Mononuclear cell (primary cell): ENCODE data around the gene FDXACB1. TPM values are rescaled to one million over a fixed set of nuclear protein-coding genes. Genes with fewer than 3 reads are reported as not detected.

ENCODE experiments used
- H3K27me3 ChIP-seq: 2 replicates; pipeline ENCODE4 v1.6.0; 2011; ENCODE audit warnings: low read length, control low read depth; ENCODE audit not compliant: insufficient read depth
- H3K4me1 ChIP-seq: 2 replicates; pipeline ENCODE4 v1.5.1; 2011; ENCODE audit warnings: mild to moderate bottlenecking, low read length, control low read depth; ENCODE audit not compliant: insufficient read depth
- H3K4me3 ChIP-seq: 2 replicates; pipeline ENCODE4 v1.5.1; 2011; ENCODE audit warnings: mild to moderate bottlenecking, low read length, moderate library complexity
- H3K9me3 ChIP-seq: 2 replicates; pipeline ENCODE4 v1.5.1; 2011; ENCODE audit warnings: low read depth, mild to moderate bottlenecking, control low read depth, low read length
- total RNA-seq: library from RNA; depleted of rRNA; stranded (reverse); fragments of >200 nt; gene quantifications from one replicate; pipeline ENCODE4 v1.2.3, GENCODE V29; 2012

Gene FDXACB1
- total RNA-seq, 1 donor = 2.0 TPM

DNA sequence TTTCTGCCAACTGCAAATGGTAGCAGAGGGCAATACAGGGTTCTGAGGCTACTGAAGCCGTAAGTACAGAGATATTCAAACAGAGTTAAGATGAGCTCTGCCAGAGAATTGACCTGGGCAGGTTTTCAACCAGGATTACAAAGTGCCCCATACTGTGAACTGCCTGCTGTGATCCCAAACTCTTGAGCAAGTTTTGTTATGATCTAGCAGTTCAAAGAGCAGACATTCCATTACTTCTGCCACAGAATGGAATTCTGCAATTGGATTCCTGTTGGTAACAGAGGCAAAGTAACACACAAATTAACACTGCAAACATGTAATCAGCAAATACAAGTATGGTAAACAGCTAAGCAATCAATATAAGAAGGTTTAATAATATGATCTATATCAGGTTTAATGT lies 38.8 kb downstream of the FDXACB1 start:
- H3K4me1 ChIP-seq = peaks cover 18% of the 10 kb centered on the region
- H3K27me3 ChIP-seq = no peaks in the 10 kb centered on the region
- H3K9me3 ChIP-seq = no peaks in the 10 kb centered on the region
- H3K4me3 ChIP-seq = no peak overlapping the region

DNA sequence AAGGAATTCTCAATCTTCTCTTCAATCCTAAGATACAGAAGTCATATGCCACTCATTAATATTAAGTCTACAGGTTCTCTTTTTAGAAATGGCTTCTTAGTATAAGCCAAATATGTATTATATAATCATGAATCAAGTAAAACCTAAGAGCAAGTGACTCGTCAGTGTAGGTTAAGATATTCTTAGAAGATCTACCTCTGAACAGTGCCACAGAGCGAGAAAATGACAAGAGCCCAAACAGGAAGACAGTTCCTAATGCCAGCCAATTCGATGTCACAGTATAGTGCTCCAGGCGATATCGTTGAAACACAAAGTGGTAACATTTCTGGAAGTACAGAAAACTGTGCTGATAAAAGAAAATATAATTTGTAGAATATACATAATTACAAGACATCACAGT lies 40.9 kb downstream of the FDXACB1 start:
- Histone ChIP-seq H3K4me3 (no peak overlapping the region), H3K27me3 (no peaks in the 10 kb centered on the region), H3K4me1 (no peaks in the 10 kb centered on the region), H3K9me3 (no peaks in the 10 kb centered on the region)

- H3K9me3 ChIP-seq = no peaks in the 10 kb centered on the region
- H3K27me3 ChIP-seq = no peaks in the 10 kb centered on the region
- no peaks in the 10 kb centered on the region for H3K4me1 ChIP-seq
- no peak overlapping the region for H3K4me3 ChIP-seq
Observed at GRCh38 chr11:111837366-111837891, 41.5 kb downstream of the FDXACB1 start.

DNA sequence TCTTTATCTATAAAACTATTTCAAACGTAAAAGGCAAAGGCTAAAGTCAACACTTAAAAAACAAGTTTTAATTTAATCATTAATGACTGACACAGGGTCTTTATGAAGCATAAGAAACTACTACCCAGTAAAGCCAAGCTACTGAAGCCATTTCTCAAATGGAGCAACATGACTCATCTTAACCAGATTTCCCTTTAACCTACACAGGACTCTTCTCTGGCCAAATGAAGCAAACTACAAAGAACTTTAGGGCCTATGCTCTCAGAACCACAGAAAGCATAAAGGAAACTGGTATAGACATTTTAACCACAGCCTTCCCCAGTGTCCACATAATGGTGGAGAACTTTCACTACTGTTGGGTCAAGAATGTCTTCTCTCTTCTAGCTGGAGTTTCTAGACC lies 42.2 kb downstream of the FDXACB1 start:
- Histone ChIP-seq H3K4me1 (no peaks in the 10 kb centered on the region), H3K27me3 (no peaks in the 10 kb centered on the region), H3K9me3 (no peaks in the 10 kb centered on the region), H3K4me3 (no peak overlapping the region)

DNA sequence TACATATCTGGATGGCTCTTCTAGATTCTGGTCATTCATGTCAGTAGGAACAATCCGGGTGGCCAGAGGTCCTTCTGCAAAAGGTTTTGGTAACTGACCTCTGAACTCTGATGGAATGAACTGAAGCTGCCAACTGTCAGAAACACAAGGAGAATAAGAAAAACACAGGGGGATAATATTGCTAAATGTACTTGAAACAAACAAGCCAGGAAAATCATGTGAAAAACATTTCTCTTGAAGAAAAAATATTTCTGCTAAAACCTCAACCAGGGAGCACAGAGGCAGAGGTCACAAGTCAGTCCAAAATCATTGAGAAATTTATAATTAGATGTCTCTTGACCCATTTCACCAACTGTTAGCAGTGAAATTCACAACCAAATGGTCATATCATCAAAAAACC lies 42.8 kb downstream of the FDXACB1 start:
- Histone ChIP-seq H3K4me3 (no peak overlapping the region), H3K9me3 (no peaks in the 10 kb centered on the region), H3K4me1 (no peaks in the 10 kb centered on the region), H3K27me3 (no peaks in the 10 kb centered on the region)

DNA sequence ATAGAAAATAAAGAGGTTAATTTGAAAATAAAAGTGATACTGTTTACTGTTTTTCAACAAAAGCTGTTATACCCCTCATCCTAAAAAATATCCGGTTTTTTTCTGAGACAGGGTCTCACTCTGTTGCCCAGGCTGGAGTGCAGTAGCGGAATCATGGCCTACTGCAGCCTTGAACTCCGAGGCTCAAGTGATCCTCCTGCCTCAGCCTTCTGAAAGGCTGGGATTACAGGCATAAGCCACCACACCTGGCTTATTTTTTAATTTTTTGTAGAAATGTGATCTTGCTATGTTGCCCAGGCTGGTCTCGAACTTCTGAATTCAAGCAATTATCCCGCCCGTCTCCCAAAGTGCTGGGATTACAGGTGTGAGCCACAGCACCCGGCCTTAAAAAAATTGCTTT lies 43.3 kb downstream of the FDXACB1 start:
- Histone ChIP-seq H3K27me3 (no peaks in the 10 kb centered on the region), H3K4me1 (no peaks in the 10 kb centered on the region), H3K9me3 (no peaks in the 10 kb centered on the region), H3K4me3 (no peak overlapping the region)

GRCh38 chr11:111834432-111835163 lies 44.4 kb downstream of the FDXACB1 start:
- no peaks in the 10 kb centered on the region for H3K27me3 ChIP-seq
- no peaks in the 10 kb centered on the region for H3K4me1 ChIP-seq
- no peak overlapping the region for H3K4me3 ChIP-seq
- H3K9me3 ChIP-seq = no peaks in the 10 kb centered on the region

GRCh38 chr11:111833524-111833923 lies 45.4 kb downstream of the FDXACB1 start:
- Histone ChIP-seq H3K27me3 (no peaks in the 10 kb centered on the region), H3K4me1 (no peaks in the 10 kb centered on the region), H3K4me3 (no peak overlapping the region), H3K9me3 (no peaks in the 10 kb centered on the region)

GRCh38 chr11:111829185-111829968 lies 49.6 kb downstream of the FDXACB1 start:
- no peak overlapping the region for H3K4me3 ChIP-seq
- H3K9me3 ChIP-seq = no peaks in the 10 kb centered on the region
- no peaks in the 10 kb centered on the region for H3K27me3 ChIP-seq
- H3K4me1 ChIP-seq = no peaks in the 10 kb centered on the region

DNA sequence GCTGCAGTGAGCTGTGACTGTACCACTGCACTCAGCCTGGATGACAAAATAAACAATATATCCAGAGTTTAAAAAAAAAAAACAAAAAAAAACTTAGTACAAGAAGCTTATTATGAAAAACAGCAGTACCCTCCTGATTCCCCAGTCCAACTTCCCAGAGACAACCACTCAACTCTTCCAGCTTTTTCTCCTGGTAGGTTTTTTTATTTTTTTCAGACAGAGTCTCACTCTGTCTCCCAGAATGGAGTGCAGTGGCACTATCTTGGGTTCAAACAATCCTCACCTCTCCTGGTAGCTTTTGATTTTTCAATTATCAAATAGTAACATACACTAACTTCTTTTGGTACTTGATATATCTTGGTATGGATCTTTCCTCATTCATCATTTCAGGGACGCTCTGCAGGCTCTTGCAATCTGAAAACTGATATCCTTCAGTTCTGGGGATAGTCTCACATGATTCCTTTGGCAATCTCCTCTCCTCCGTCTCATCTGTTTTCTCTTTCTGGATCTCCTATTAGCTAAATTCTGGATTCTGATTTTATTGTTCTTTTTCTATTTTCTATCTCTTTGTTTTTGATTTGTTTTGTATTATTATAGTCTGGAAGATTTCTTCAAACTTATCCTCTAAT lies 52.5 kb downstream of the FDXACB1 start:
- H3K27me3 ChIP-seq = no peaks in the 10 kb centered on the region
- H3K4me3 ChIP-seq = no peak overlapping the region
- H3K4me1 ChIP-seq = no peaks in the 10 kb centered on the region
- no peaks in the 10 kb centered on the region for H3K9me3 ChIP-seq

Other genes with a start within 250 kb of the FDXACB1 start
- 27.1 TPM for gene PPP2R1B, start 112.8 kb downstream of the FDXACB1 start, total RNA-seq
- 23.7 TPM for gene ALG9, start 7.6 kb downstream of the FDXACB1 start, total RNA-seq
- 13.2 TPM for gene CFAP68, start 376 bp upstream of the FDXACB1 start, total RNA-seq
- not detected for gene CRYAB, start 32.6 kb upstream of the FDXACB1 start, total RNA-seq
- gene HSPB2, start 33.6 kb upstream of the FDXACB1 start, total RNA-seq = not detected
- not detected for gene C11orf52, start 39.7 kb upstream of the FDXACB1 start, total RNA-seq
- gene DIXDC1, start 58.2 kb upstream of the FDXACB1 start, total RNA-seq = 1.4 TPM
- gene DLAT, start 146.2 kb upstream of the FDXACB1 start, total RNA-seq = 15.1 TPM
- not detected for gene PIH1D2, start 194.9 kb upstream of the FDXACB1 start, total RNA-seq
- gene NKAPD1, start 195.1 kb upstream of the FDXACB1 start, total RNA-seq = 20.7 TPM
- gene TIMM8B, start 207.6 kb upstream of the FDXACB1 start, total RNA-seq = 10.6 TPM
- gene SDHD, start 207.7 kb upstream of the FDXACB1 start, total RNA-seq = 72.1 TPM